GM10847 (cell line): ENCODE measurements around the gene ALAD.

Source experiments
- POLR2A ChIP-seq: IDR thresholded peaks from 2 replicates; pipeline ENCODE4 v1.6.1; 2011; ENCODE audit not compliant: insufficient read length; ENCODE audit errors: extremely low read depth

The ALAD gene

GRCh38 chr9:113380869-113381378 lies 20.2 kb downstream of the ALAD start:
- TF ChIP-seq POLR2A = no peak

- peak; percentile 48 for TF ChIP-seq POLR2A
Observed at GRCh38 chr9:113376634-113377567, 24.2 kb downstream of the ALAD start, which contains the start of gene HDHD3. TSS of gene HDHD3 (minus strand) at chr9:113376986. CDS start at chr9:113374354, 2,632 bp downstream.

- no peak for TF ChIP-seq POLR2A
Observed at GRCh38 chr9:113375057-113376023, 25.7 kb downstream of the ALAD start.

GRCh38 chr9:113373676-113374392 lies 27.2 kb downstream of the ALAD start:
- no peak for TF ChIP-seq POLR2A

GRCh38 chr9:113373256-113373655 lies 27.8 kb downstream of the ALAD start:
- no peak for TF ChIP-seq POLR2A

GRCh38 chr9:113372059-113372458 lies 29.0 kb downstream of the ALAD start:
- no peak for TF ChIP-seq POLR2A

GRCh38 chr9:113370806-113371325 lies 30.2 kb downstream of the ALAD start:
- TF ChIP-seq POLR2A = no peak

- no peak for TF ChIP-seq POLR2A
Observed at GRCh38 chr9:113369855-113370140, 31.3 kb downstream of the ALAD start.

GRCh38 chr9:113368982-113369854 lies 31.9 kb downstream of the ALAD start:
- TF ChIP-seq POLR2A = no peak

- no peak for TF ChIP-seq POLR2A
Observed at GRCh38 chr9:113368348-113368981, 32.6 kb downstream of the ALAD start.

- no peak for TF ChIP-seq POLR2A
Observed at GRCh38 chr9:113364951-113365350, 36.1 kb downstream of the ALAD start.

GRCh38 chr9:113363336-113363735 lies 37.7 kb downstream of the ALAD start:
- TF ChIP-seq POLR2A = no peak

GRCh38 chr9:113361304-113362018 lies 39.6 kb downstream of the ALAD start:
- no peak for TF ChIP-seq POLR2A
